DND-41 (cell line): Measurements from ENCODE around the gene CIRBP.

Experiments used
- EZH2 ChIP-seq: IDR thresholded peaks from 3 replicates; pipeline ENCODE4 v1.6.1; 2012; ENCODE audit warnings: borderline replicate concordance, low read depth, mild to moderate bottlenecking, moderate library complexity, low read length, inconsistent platforms; ENCODE audit not compliant: severe bottlenecking
- TF ChIP-seq, protein P1 (sequence below): IDR thresholded peaks from 2 replicates; pipeline ENCODE4 v1.5.1; 2012; ENCODE audit warnings: borderline replicate concordance, low read length, moderate library complexity, mild to moderate bottlenecking; ENCODE audit not compliant: poor library complexity, severe bottlenecking; ENCODE audit errors: extremely low read depth

DNA sequence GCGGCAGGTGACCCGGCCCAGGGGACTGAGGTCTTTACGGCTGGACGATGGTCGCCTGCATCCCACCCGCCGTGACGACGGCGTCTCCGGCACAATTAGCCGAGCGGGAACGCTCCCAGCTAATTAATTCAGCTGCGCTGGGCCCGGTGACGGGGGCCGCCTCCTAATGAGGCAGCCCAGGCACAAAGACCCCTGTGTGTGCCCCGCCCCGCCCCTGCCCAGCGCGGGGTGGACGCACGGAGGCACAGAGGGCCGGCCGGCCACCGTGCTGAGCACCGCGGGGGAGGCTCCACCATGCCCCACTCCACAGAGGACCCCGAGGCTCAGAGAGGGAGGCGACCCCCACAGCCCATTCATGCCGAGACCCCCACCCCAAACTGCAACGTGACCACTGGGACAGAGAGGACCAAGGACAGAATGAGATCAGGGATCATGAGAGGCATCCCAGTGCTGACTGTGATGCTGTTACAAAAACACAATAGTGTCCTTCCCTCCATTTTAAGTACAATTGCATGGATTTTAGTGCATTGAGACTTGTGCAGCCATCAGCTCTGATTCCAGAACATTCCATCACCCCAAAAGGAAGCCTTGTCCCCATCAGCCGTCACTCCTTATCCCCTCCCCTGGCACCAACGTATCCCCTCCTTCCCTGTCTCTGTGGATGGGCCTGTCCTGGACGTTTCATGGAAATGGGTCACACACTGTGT, 33.6 kb downstream of the CIRBP start:
- TF ChIP-seq, protein P1, sequence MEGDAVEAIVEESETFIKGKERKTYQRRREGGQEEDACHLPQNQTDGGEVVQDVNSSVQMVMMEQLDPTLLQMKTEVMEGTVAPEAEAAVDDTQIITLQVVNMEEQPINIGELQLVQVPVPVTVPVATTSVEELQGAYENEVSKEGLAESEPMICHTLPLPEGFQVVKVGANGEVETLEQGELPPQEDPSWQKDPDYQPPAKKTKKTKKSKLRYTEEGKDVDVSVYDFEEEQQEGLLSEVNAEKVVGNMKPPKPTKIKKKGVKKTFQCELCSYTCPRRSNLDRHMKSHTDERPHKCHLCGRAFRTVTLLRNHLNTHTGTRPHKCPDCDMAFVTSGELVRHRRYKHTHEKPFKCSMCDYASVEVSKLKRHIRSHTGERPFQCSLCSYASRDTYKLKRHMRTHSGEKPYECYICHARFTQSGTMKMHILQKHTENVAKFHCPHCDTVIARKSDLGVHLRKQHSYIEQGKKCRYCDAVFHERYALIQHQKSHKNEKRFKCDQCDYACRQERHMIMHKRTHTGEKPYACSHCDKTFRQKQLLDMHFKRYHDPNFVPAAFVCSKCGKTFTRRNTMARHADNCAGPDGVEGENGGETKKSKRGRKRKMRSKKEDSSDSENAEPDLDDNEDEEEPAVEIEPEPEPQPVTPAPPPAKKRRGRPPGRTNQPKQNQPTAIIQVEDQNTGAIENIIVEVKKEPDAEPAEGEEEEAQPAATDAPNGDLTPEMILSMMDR, result no peak
- TF ChIP-seq EZH2, result no peak
